Measurements from ENCODE around the gene COG1.

DNA sequence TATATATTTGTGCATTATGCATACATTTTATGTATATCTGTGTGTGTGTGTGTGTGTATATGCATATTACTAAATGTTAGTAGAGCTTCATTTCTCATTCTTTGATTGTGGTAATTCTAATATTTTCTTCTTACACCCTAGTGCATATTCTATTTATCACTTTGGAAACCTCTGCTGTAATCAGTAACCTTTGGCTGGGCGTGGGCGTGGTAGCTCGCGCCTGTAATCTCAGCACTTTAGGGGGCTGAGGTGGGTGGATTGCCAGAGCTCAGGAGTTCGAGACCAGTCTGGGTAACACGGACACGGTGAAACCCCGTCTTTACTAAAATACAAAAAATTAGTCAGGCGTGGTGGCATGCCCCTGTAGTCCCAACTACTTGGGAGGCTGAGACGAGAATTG lies 41.9 kb downstream of the COG1 start:
- TF ChIP-seq, protein P1, sequence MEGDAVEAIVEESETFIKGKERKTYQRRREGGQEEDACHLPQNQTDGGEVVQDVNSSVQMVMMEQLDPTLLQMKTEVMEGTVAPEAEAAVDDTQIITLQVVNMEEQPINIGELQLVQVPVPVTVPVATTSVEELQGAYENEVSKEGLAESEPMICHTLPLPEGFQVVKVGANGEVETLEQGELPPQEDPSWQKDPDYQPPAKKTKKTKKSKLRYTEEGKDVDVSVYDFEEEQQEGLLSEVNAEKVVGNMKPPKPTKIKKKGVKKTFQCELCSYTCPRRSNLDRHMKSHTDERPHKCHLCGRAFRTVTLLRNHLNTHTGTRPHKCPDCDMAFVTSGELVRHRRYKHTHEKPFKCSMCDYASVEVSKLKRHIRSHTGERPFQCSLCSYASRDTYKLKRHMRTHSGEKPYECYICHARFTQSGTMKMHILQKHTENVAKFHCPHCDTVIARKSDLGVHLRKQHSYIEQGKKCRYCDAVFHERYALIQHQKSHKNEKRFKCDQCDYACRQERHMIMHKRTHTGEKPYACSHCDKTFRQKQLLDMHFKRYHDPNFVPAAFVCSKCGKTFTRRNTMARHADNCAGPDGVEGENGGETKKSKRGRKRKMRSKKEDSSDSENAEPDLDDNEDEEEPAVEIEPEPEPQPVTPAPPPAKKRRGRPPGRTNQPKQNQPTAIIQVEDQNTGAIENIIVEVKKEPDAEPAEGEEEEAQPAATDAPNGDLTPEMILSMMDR (IDR thresholded peaks at IDR 0.05; ENCODE audit: borderline replicate concordance, extremely low read depth, low read length, poor library complexity, severe bottlenecking) = no peak
- TF ChIP-seq EZH2 (IDR thresholded peaks at IDR 0.05; ENCODE audit: borderline replicate concordance, low read depth, low read length, severe bottlenecking) = no peak

Measured in DND-41 (cell line).